ENCODE data around the gene FETUB. TPM values are rescaled to one million over a fixed set of nuclear protein-coding genes. Genes with fewer than 3 reads are reported as not detected.

The FETUB gene
- total and polyA plus RNA-seq, 9 donors = 0.04 to 0.55 (median 0.12) TPM; not detected in 4

- Histone ChIP-seq H3K36me3 (ENCODE audit: control insufficient read depth, insufficient read depth, low read length) (no peaks in the 10 kb centered on the region), H3K9me3 (replicated peaks; ENCODE audit: control insufficient read depth, low read depth, low read length) (no peaks in the 10 kb centered on the region), H3K27me3 (ENCODE audit: control insufficient read depth, insufficient read depth, low read length) (peaks cover 4% of the 10 kb centered on the region), H3K4me3 (ENCODE audit: low read length) (no peak overlapping the region), H3K27ac (ENCODE audit: low read length) (no peak overlapping the region), H3K4me1 (ENCODE audit: control insufficient read depth, insufficient read depth, low read length) (no peaks in the 10 kb centered on the region)
- no peak for DNase-seq
- 63% methylated on average over 1 of the region's 2 CpGs for WGBS (ENCODE audit: insufficient coverage)
Measured at GRCh38 chr3:186599785-186600166, 40.4 kb upstream of the FETUB start.

GRCh38 chr3:186600896-186601295 is 39.3 kb upstream of the FETUB start:
- no peak for DNase-seq
- Histone ChIP-seq H3K27me3 (ENCODE audit: control insufficient read depth, insufficient read depth, low read length) (peaks cover 6% of the 10 kb centered on the region), H3K4me1 (ENCODE audit: control insufficient read depth, insufficient read depth, low read length) (no peaks in the 10 kb centered on the region), H3K27ac (ENCODE audit: low read length) (no peak overlapping the region), H3K9me3 (replicated peaks; ENCODE audit: control insufficient read depth, low read depth, low read length) (no peaks in the 10 kb centered on the region), H3K4me3 (ENCODE audit: low read length) (no peak overlapping the region), H3K36me3 (ENCODE audit: control insufficient read depth, insufficient read depth, low read length) (no peaks in the 10 kb centered on the region)
- WGBS (ENCODE audit: insufficient coverage) = 60% methylated on average over 1 of the region's 3 CpGs

- no peak overlapping the region for H3K27ac ChIP-seq (ENCODE audit: low read length)
- no peaks in the 10 kb centered on the region for H3K9me3 ChIP-seq (replicated peaks; ENCODE audit: control insufficient read depth, low read depth, low read length)
- no peaks in the 10 kb centered on the region for H3K4me1 ChIP-seq (ENCODE audit: control insufficient read depth, insufficient read depth, low read length)
- 60% methylated on average over 1 of the region's 7 CpGs for WGBS (ENCODE audit: insufficient coverage)
- no peaks in the 10 kb centered on the region for H3K36me3 ChIP-seq (ENCODE audit: control insufficient read depth, insufficient read depth, low read length)
- peaks cover 4% of the 10 kb centered on the region for H3K27me3 ChIP-seq (ENCODE audit: control insufficient read depth, insufficient read depth, low read length)
- DNase-seq = no peak
- H3K4me3 ChIP-seq (ENCODE audit: low read length) = no peak overlapping the region
Measured at GRCh38 chr3:186603159-186603558, 37.0 kb upstream of the FETUB start.

- DNase-seq = no peak
Measured at GRCh38 chr3:186605078-186605477, 35.1 kb upstream of the FETUB start.

GRCh38 chr3:186605561-186606545 is 34.3 kb upstream of the FETUB start:
- DNase-seq = no peak
- WGBS (ENCODE audit: insufficient coverage) = 80% methylated on average over 1 of the region's 5 CpGs
- Histone ChIP-seq H3K27ac (ENCODE audit: low read length) (no peak overlapping the region), H3K4me1 (ENCODE audit: control insufficient read depth, insufficient read depth, low read length) (no peaks in the 10 kb centered on the region), H3K4me3 (ENCODE audit: low read length) (no peak overlapping the region), H3K9me3 (replicated peaks; ENCODE audit: control insufficient read depth, low read depth, low read length) (no peaks in the 10 kb centered on the region), H3K36me3 (ENCODE audit: control insufficient read depth, insufficient read depth, low read length) (no peaks in the 10 kb centered on the region), H3K27me3 (ENCODE audit: control insufficient read depth, insufficient read depth, low read length) (peaks cover 4% of the 10 kb centered on the region)

More at GRCh38 chr3:186605078-186605477, 35.1 kb upstream of the FETUB start:
- Histone ChIP-seq H3K36me3 (ENCODE audit: control insufficient read depth, insufficient read depth, low read length) (no peaks in the 10 kb centered on the region), H3K27me3 (ENCODE audit: control insufficient read depth, insufficient read depth, low read length) (peaks cover 4% of the 10 kb centered on the region), H3K4me1 (ENCODE audit: control insufficient read depth, insufficient read depth, low read length) (no peaks in the 10 kb centered on the region), H3K9me3 (replicated peaks; ENCODE audit: control insufficient read depth, low read depth, low read length) (no peaks in the 10 kb centered on the region), H3K27ac (ENCODE audit: low read length) (no peak overlapping the region), H3K4me3 (ENCODE audit: low read length) (no peak overlapping the region)

- no peaks in the 10 kb centered on the region for H3K9me3 ChIP-seq (replicated peaks; ENCODE audit: control insufficient read depth, low read depth, low read length)
- no peaks in the 10 kb centered on the region for H3K36me3 ChIP-seq (ENCODE audit: control insufficient read depth, insufficient read depth, low read length)
- peaks cover 8% of the 10 kb centered on the region for H3K27me3 ChIP-seq (ENCODE audit: control insufficient read depth, insufficient read depth, low read length)
- no peaks in the 10 kb centered on the region for H3K4me1 ChIP-seq (ENCODE audit: control insufficient read depth, insufficient read depth, low read length)
- WGBS (ENCODE audit: insufficient coverage) = 58% methylated on average over 2 of the region's 2 CpGs
- DNase-seq = no peak
- no peak overlapping the region for H3K4me3 ChIP-seq (ENCODE audit: low read length)
- H3K27ac ChIP-seq (ENCODE audit: low read length) = no peak overlapping the region
Measured at GRCh38 chr3:186608624-186609215, 31.5 kb upstream of the FETUB start.

GRCh38 chr3:186609247-186609868 is 30.8 kb upstream of the FETUB start:
- peaks cover 9% of the 10 kb centered on the region for H3K27me3 ChIP-seq (ENCODE audit: control insufficient read depth, insufficient read depth, low read length)
- DNase-seq = no peak
- no peak overlapping the region for H3K27ac ChIP-seq (ENCODE audit: low read length)
- no peak overlapping the region for H3K4me3 ChIP-seq (ENCODE audit: low read length)
- WGBS (ENCODE audit: insufficient coverage) = 88% methylated on average over 6 of the region's 8 CpGs
- H3K4me1 ChIP-seq (ENCODE audit: control insufficient read depth, insufficient read depth, low read length) = no peaks in the 10 kb centered on the region
- H3K9me3 ChIP-seq (replicated peaks; ENCODE audit: control insufficient read depth, low read depth, low read length) = no peaks in the 10 kb centered on the region
- H3K36me3 ChIP-seq (ENCODE audit: control insufficient read depth, insufficient read depth, low read length) = no peaks in the 10 kb centered on the region

GRCh38 chr3:186612065-186612464 is 28.1 kb upstream of the FETUB start:
- no peaks in the 10 kb centered on the region for H3K9me3 ChIP-seq (replicated peaks; ENCODE audit: control insufficient read depth, low read depth, low read length)
- no peaks in the 10 kb centered on the region for H3K36me3 ChIP-seq (ENCODE audit: control insufficient read depth, insufficient read depth, low read length)
- H3K27me3 ChIP-seq (ENCODE audit: control insufficient read depth, insufficient read depth, low read length) = peaks cover 21% of the 10 kb centered on the region
- WGBS (ENCODE audit: insufficient coverage) = 65% methylated on average over 5 of the region's 5 CpGs
- no peak overlapping the region for H3K4me3 ChIP-seq (ENCODE audit: low read length)
- no peak overlapping the region for H3K27ac ChIP-seq (ENCODE audit: low read length)
- DNase-seq = no peak
- peaks cover 3% of the 10 kb centered on the region for H3K4me1 ChIP-seq (ENCODE audit: control insufficient read depth, insufficient read depth, low read length)

- Histone ChIP-seq H3K36me3 (ENCODE audit: control insufficient read depth, insufficient read depth, low read length) (no peaks in the 10 kb centered on the region), H3K4me3 (ENCODE audit: low read length) (no peak within 1 kb of the TSS), H3K4me1 (ENCODE audit: control insufficient read depth, insufficient read depth, low read length) (peaks cover 7% of the 10 kb centered on the region), H3K27me3 (ENCODE audit: control insufficient read depth, insufficient read depth, low read length) (peaks cover 26% of the 10 kb centered on the region), H3K9me3 (replicated peaks; ENCODE audit: control insufficient read depth, low read depth, low read length) (no peaks in the 10 kb centered on the region), H3K27ac (ENCODE audit: low read length) (no peak within 1 kb of the TSS)
- 62% methylated on average over 3 of the region's 7 CpGs for WGBS (ENCODE audit: insufficient coverage)
- no peak for DNase-seq
Measured at GRCh38 chr3:186612721-186613636, 27.2 kb upstream of the FETUB start, which contains the start of gene AHSG. TSS of gene AHSG (plus strand) at chr3:186613060. CDS start at chr3:186613142, 82 bp downstream.

All from muscle of leg (tissue), 11 donors.